Activated CD4-positive, alpha-beta memory T cell treated with anti-CD3 and anti-CD28 coated beads, Interleukin-2, amount 10 ng/mL, durations not matched to agents 7 days and 5 days (primary cell): ENCODE results near the gene AP3B1. TPM values are rescaled to one million over a fixed set of nuclear protein-coding genes. Genes with fewer than 3 reads are reported as not detected.
"Not testable (repeated sequence)": the region's sequence is repeated elsewhere in the genome, so short reads cannot be mapped to it uniquely, and the experiment has no call there.

Source experiments
- CTCF ChIA-PET: fragments of 350-600 bp; sonication (Branson Sonifier 250); formaldehyde crosslinking; loops from one replicate; lab custom pipeline; 2021; ENCODE audit warnings: antibody characterized with exemption, inconsistent platforms; lab: Charles Lee
- POLR2A ChIA-PET: fragments of 350-600 bp; sonication (Branson Sonifier 250); formaldehyde crosslinking; loops from one replicate; lab custom pipeline; 2021; ENCODE audit warnings: antibody characterized with exemption; lab: Charles Lee
- DNase-seq: peaks from one replicate; pipeline ENCODE4 v3.0.0-alpha.2; 2020
- H3K27ac Mint-ChIP-seq: one replicate; pipeline ENCODE4 v1.8.0; 2021; ENCODE audit warnings: mild to moderate bottlenecking, mixed read lengths
- H3K27me3 Mint-ChIP-seq: one replicate; pipeline ENCODE4 v1.8.0; 2021; ENCODE audit warnings: mixed read lengths
- H3K36me3 Mint-ChIP-seq: one replicate; pipeline ENCODE4 v1.8.0; 2021; ENCODE audit warnings: low read depth, mixed read lengths
- H3K4me1 Mint-ChIP-seq: one replicate; pipeline ENCODE4 v1.8.0; 2021; ENCODE audit warnings: mixed read lengths
- H3K4me3 Mint-ChIP-seq: one replicate; pipeline ENCODE4 v1.8.0; 2021; ENCODE audit warnings: mild to moderate bottlenecking, mixed read lengths
- H3K9me3 Mint-ChIP-seq: one replicate; pipeline ENCODE4 v1.8.0; 2021; ENCODE audit warnings: mixed read lengths
- total RNA-seq, 2 experiments: library from RNA; stranded (reverse); gene quantifications; one replicate each; pipeline ENCODE4 v1.2.3, GENCODE V29; 2021

The AP3B1 gene
- total RNA-seq, 2 experiments from 2014 or later, result 40.3 to 42.7 TPM

DNA sequence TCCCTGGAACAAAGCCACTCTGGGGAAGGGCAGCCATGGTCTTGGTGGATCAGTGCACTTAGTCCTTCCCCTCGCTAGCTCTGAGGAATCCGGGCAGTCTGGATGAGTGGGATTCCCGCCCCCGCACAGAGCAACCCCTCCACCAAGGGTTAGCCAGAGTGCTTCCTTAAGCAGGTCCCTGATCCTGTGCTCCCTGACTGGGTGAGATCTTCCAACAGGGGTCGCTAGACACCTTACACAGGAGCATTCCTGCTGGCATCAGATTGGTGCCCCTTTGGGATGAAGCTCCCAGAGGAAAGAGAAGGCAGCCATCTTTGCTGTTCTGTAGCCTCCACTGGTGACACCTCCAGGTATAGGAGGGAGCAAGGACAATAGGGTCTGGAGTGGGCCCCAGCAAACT, 228.8 kb downstream of the AP3B1 start:
- Mint-ChIP-seq H3K27ac (no peak overlapping the region), H3K4me3 (no peak overlapping the region), H3K36me3 (peaks cover 34% of the 10 kb centered on the region), H3K4me1 (no peaks in the 10 kb centered on the region), H3K9me3 (peaks cover 20% of the 10 kb centered on the region), H3K27me3 (no peaks in the 10 kb centered on the region)
- ChIA-PET CTCF (no interaction called here), POLR2A (interaction anchor here (0.5 kb wide), 1 partner anchor 196 kb away, joined by 3 read pairs; no protein-coding TSS in a partner anchor)
- DNase-seq, result no peak

GRCh38 chr5:78064941-78065472, 229.5 kb downstream of the AP3B1 start:
- no peak overlapping the region for H3K27ac Mint-ChIP-seq
- no peaks in the 10 kb centered on the region for H3K4me1 Mint-ChIP-seq
- H3K9me3 Mint-ChIP-seq, result peaks cover 20% of the 10 kb centered on the region
- POLR2A ChIA-PET, result no interaction called here
- CTCF ChIA-PET, result interaction anchor here (1.2 kb wide), 1 partner anchor 14 kb away, joined by 3 read pairs; no protein-coding TSS in a partner anchor
- H3K4me3 Mint-ChIP-seq, result no peak overlapping the region
- peaks cover 34% of the 10 kb centered on the region for H3K36me3 Mint-ChIP-seq
- H3K27me3 Mint-ChIP-seq, result no peaks in the 10 kb centered on the region
- no peak for DNase-seq

DNA sequence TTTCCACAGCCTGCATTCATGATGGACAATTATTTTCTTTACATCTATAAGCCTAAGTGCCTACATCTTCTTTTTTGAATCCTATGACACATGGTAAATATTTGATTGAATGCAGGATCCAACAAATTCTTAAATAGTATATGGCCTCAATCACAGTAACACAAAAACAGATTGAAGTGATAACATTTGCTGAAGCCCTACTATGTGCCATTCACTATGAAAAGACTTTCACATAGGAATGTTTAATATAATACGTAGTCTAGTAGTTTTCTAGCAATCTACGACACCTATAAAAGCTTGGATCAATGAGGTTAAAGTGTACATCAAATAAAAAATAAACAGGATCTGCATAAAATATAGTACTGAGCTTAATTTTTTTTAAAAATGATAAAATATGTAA, 231.0 kb downstream of the AP3B1 start:
- no peaks in the 10 kb centered on the region for H3K27me3 Mint-ChIP-seq
- H3K4me3 Mint-ChIP-seq, result no peak overlapping the region
- H3K9me3 Mint-ChIP-seq, result peaks cover 18% of the 10 kb centered on the region
- no peak overlapping the region for H3K27ac Mint-ChIP-seq
- ChIA-PET CTCF (no interaction called here), POLR2A (no interaction called here)
- H3K4me1 Mint-ChIP-seq, result no peaks in the 10 kb centered on the region
- no peak for DNase-seq
- peaks cover 22% of the 10 kb centered on the region for H3K36me3 Mint-ChIP-seq

DNA sequence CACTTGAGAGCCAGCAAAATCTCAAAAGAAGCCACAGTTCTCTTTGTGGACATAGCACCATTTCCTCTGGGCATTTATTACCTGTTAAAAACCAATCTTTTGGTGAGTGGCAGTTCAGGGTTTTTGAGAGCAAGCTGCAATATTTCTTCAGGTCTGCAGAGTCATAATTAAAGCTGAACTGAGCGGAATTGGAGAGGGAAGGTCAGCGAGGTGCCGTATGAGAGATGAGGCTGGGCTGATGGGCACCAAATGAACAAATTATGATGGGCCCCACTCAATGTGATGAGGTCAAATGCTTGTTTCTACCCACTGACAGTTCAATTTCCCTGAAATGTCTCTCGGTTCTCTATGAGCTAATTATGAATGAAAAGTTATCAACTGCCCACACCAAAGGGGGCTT, 231.9 kb downstream of the AP3B1 start:
- POLR2A ChIA-PET, result no interaction called here

GRCh38 chr5:78060421-78060820, 234.1 kb downstream of the AP3B1 start:
- no peak for DNase-seq
- no peaks in the 10 kb centered on the region for H3K9me3 Mint-ChIP-seq
- no peaks in the 10 kb centered on the region for H3K36me3 Mint-ChIP-seq
- ChIA-PET CTCF (no interaction called here), POLR2A (no interaction called here)
- no peaks in the 10 kb centered on the region for H3K27me3 Mint-ChIP-seq
- no peak overlapping the region for H3K27ac Mint-ChIP-seq
- no peaks in the 10 kb centered on the region for H3K4me1 Mint-ChIP-seq
- H3K4me3 Mint-ChIP-seq, result no peak overlapping the region

More for the DNA sequence above, 231.9 kb downstream of the AP3B1 start:
- Mint-ChIP-seq H3K4me3 (no peak overlapping the region), H3K9me3 (peaks cover 14% of the 10 kb centered on the region), H3K27ac (no peak overlapping the region), H3K27me3 (no peaks in the 10 kb centered on the region), H3K36me3 (peaks cover 15% of the 10 kb centered on the region), H3K4me1 (no peaks in the 10 kb centered on the region)
- CTCF ChIA-PET, result no interaction called here
- DNase-seq, result no peak

- Mint-ChIP-seq H3K4me1 (no peaks in the 10 kb centered on the region), H3K4me3 (no peak overlapping the region), H3K9me3 (no peaks in the 10 kb centered on the region), H3K36me3 (no peaks in the 10 kb centered on the region), H3K27ac (no peak overlapping the region), H3K27me3 (no peaks in the 10 kb centered on the region)
- ChIA-PET CTCF (no interaction called here), POLR2A (no interaction called here)
- DNase-seq, result no peak
Observed at GRCh38 chr5:78058625-78059024, 235.9 kb downstream of the AP3B1 start.

GRCh38 chr5:78056901-78057514, 237.5 kb downstream of the AP3B1 start:
- H3K36me3 Mint-ChIP-seq, result no peaks in the 10 kb centered on the region
- H3K4me3 Mint-ChIP-seq, result no peak overlapping the region
- no peaks in the 10 kb centered on the region for H3K27me3 Mint-ChIP-seq
- no peak for DNase-seq
- no peaks in the 10 kb centered on the region for H3K9me3 Mint-ChIP-seq
- CTCF ChIA-PET, result no interaction called here
- POLR2A ChIA-PET, result no interaction called here
- H3K27ac Mint-ChIP-seq, result no peak overlapping the region
- H3K4me1 Mint-ChIP-seq, result no peaks in the 10 kb centered on the region

- Mint-ChIP-seq H3K4me3 (no peak overlapping the region), H3K4me1 (no peaks in the 10 kb centered on the region), H3K27me3 (no peaks in the 10 kb centered on the region), H3K27ac (no peak overlapping the region), H3K36me3 (no peaks in the 10 kb centered on the region), H3K9me3 (no peaks in the 10 kb centered on the region)
- POLR2A ChIA-PET, result no interaction called here
- CTCF ChIA-PET, result no interaction called here
- no peak for DNase-seq
Observed at GRCh38 chr5:78056053-78056452, 238.4 kb downstream of the AP3B1 start.

- no peaks in the 10 kb centered on the region for H3K27me3 Mint-ChIP-seq
- no peak overlapping the region for H3K27ac Mint-ChIP-seq
- H3K4me1 Mint-ChIP-seq, result no peaks in the 10 kb centered on the region
- ChIA-PET POLR2A (no interaction called here), CTCF (interaction anchor here (1.1 kb wide), 1 partner anchor 13 kb away, joined by 3 read pairs; no protein-coding TSS in a partner anchor)
- H3K9me3 Mint-ChIP-seq, result no peaks in the 10 kb centered on the region
- no peak for DNase-seq
- no peak overlapping the region for H3K4me3 Mint-ChIP-seq
- peaks cover 9% of the 10 kb centered on the region for H3K36me3 Mint-ChIP-seq
Observed at GRCh38 chr5:78050888-78051287, 243.6 kb downstream of the AP3B1 start.

GRCh38 chr5:78046823-78047222, 247.7 kb downstream of the AP3B1 start:
- POLR2A ChIA-PET, H3K27ac Mint-ChIP-seq, H3K9me3 Mint-ChIP-seq, H3K4me3 Mint-ChIP-seq, DNase-seq, CTCF ChIA-PET, H3K4me1 Mint-ChIP-seq, H3K27me3 Mint-ChIP-seq: not testable (repeated sequence)
- H3K36me3 Mint-ChIP-seq, result peaks cover 18% of the 10 kb centered on the region

DNA sequence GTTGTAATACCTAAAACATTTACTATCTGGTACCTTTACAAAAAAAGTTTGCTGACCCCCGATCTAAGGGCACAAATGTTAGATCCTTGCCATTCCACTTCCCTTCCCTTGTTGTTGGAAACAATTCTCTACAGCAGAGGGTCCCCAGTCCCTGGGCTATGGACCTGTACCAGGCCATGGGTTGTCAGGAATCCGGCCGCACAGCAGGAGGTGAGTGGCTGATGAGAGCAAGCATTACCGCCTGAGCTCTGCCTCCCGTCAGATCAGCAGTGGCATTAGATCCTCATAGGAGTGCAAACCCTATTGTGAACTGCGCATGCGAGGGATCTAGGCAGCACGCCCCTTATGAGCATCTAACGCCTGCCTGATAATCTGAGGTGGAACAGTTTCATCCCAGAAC, 248.5 kb downstream of the AP3B1 start:
- POLR2A ChIA-PET, result no interaction called here
- CTCF ChIA-PET, result no interaction called here
- Mint-ChIP-seq H3K9me3 (peaks cover 3% of the 10 kb centered on the region), H3K36me3 (peaks cover 18% of the 10 kb centered on the region), H3K4me1 (no peaks in the 10 kb centered on the region), H3K27me3 (no peaks in the 10 kb centered on the region), H3K4me3 (no peak overlapping the region), H3K27ac (no peak overlapping the region)
- no peak for DNase-seq

GRCh38 chr5:78041805-78042204, 252.7 kb downstream of the AP3B1 start:
- H3K27ac Mint-ChIP-seq, result no peak overlapping the region
- ChIA-PET CTCF (no interaction called here), POLR2A (no interaction called here)
- peaks cover 20% of the 10 kb centered on the region for H3K36me3 Mint-ChIP-seq
- no peaks in the 10 kb centered on the region for H3K27me3 Mint-ChIP-seq
- no peaks in the 10 kb centered on the region for H3K4me1 Mint-ChIP-seq
- H3K9me3 Mint-ChIP-seq, result peaks cover 3% of the 10 kb centered on the region
- no peak overlapping the region for H3K4me3 Mint-ChIP-seq
- no peak for DNase-seq

- H3K4me1 Mint-ChIP-seq, result no peaks in the 10 kb centered on the region
- no peak overlapping the region for H3K27ac Mint-ChIP-seq
- peaks cover 6% of the 10 kb centered on the region for H3K36me3 Mint-ChIP-seq
- CTCF ChIA-PET, result no interaction called here
- no peak for DNase-seq
- no peaks in the 10 kb centered on the region for H3K27me3 Mint-ChIP-seq
- no peaks in the 10 kb centered on the region for H3K9me3 Mint-ChIP-seq
- H3K4me3 Mint-ChIP-seq, result no peak overlapping the region
- POLR2A ChIA-PET, result no interaction called here
Observed at GRCh38 chr5:78025540-78025939, 269.0 kb downstream of the AP3B1 start.

GRCh38 chr5:78019744-78020143, 274.8 kb downstream of the AP3B1 start:
- CTCF ChIA-PET, result no interaction called here

More at GRCh38 chr5:78019744-78020143, 274.8 kb downstream of the AP3B1 start:
- Mint-ChIP-seq H3K9me3 (no peaks in the 10 kb centered on the region), H3K36me3 (peaks cover 3% of the 10 kb centered on the region), H3K4me3 (no peak overlapping the region), H3K27ac (no peak overlapping the region), H3K27me3 (no peaks in the 10 kb centered on the region), H3K4me1 (no peaks in the 10 kb centered on the region)
- no peak for DNase-seq
- POLR2A ChIA-PET, result no interaction called here
